K562 (cell line): ENCODE measurements around the gene OR1S1. TPM values are rescaled to one million over a fixed set of nuclear protein-coding genes. Genes with fewer than 3 reads are reported as not detected.
A peak's percentile ranks its signal among the peaks of the same experiment; 100 is the strongest.

Experiments
- ATAC-seq: fragments of 200-7000 bp; cut with Tn5 transposase; 3 replicates; pipeline ENCODE4 v1.9.1; 2020; ENCODE audit warnings: moderate library complexity
- BruUV-seq: library from RNA; stranded (reverse); fragments of 400-500 nt; replicated peaks from 2 replicates; lab custom pipeline; 2021; lab: Mats Ljungman, UMichigan
- CTCF ChIA-PET: fragments of 300-600 bp; formaldehyde crosslinking; extraction: SDS; loops from one replicate; lab custom pipeline; 2021; ENCODE audit warnings: low intra/inter-chr PET ratio; lab: Yijun Ruan, JAX
- POLR2A ChIA-PET: fragments of 300-600, 350-650 bp; sonication (Branson Sonifier 250); formaldehyde crosslinking; extraction: SDS; loops from one replicate; lab custom pipeline; 2021; ENCODE audit warnings: antibody characterized with exemption, inconsistent platforms; lab: Yijun Ruan, JAX
- DNase-seq, 4 experiments: peaks; one replicate each; pipeline versions ENCODE4 v3.0.0 to v3.0.0-alpha.2; 2011 to 2018; ENCODE audit warnings: low spot score in 3 of 4, mixed read lengths in 3 of 4; ENCODE audit errors: extremely low read depth in 1 of 4
- FAIRE-seq: peaks from 2 replicates; lab custom pipeline; 2011; peaks lifted over from hg19 to GRCh38; lab: Jason Lieb, UNC
- H2AFZ ChIP-seq: 2 replicates; pipeline ENCODE4 v1.6.0; 2011; ENCODE audit warnings: low read depth, low read length, control low read depth, inconsistent platforms
- H3K27ac ChIP-seq: fragments of 200-600 bp; 3 replicates; pipeline ENCODE4 v1.8.0; 2011; ENCODE audit warnings: low read depth, mild to moderate bottlenecking, control low read depth, inconsistent platforms, low read length, moderate library complexity, mixed read lengths; ENCODE audit errors: extremely low read depth
- H3K27me3 ChIP-seq, 2 experiments: fragments of 300-600 bp in 1 of 2; 2 replicates in 1 of 2; 3 replicates in 1 of 2; pipeline versions ENCODE4 v1.6.0 to v1.8.0; 2011; ENCODE audit warnings: inconsistent platforms in 2 of 2, low read length in 2 of 2, mild to moderate bottlenecking in 1 of 2, mixed read lengths in 1 of 2, moderate library complexity in 1 of 2; ENCODE audit not compliant: control insufficient read depth in 2 of 2, insufficient read depth in 2 of 2
- H3K36me3 ChIP-seq: fragments of 300-600 bp; 3 replicates; pipeline ENCODE4 v1.8.0; 2011; ENCODE audit warnings: mild to moderate bottlenecking, low read length, inconsistent platforms; ENCODE audit not compliant: control insufficient read depth, insufficient read depth
- H3K4me1 ChIP-seq, 2 experiments: fragments of 200-600 bp in 1 of 2; replicated peaks in 1 of 2; 2 replicates in 1 of 2; 3 replicates in 1 of 2; pipeline versions ENCODE4 v1.5.1 to v1.8.0; 2011; ENCODE audit warnings: inconsistent platforms in 2 of 2, low read length in 2 of 2, mild to moderate bottlenecking in 1 of 2, mixed read lengths in 1 of 2, moderate library complexity in 1 of 2; ENCODE audit not compliant: control insufficient read depth in 2 of 2, insufficient read depth in 2 of 2
- H3K4me2 ChIP-seq: 2 replicates; pipeline ENCODE4 v1.6.1; 2011; ENCODE audit warnings: low read length, control low read depth, inconsistent platforms, mixed read lengths; ENCODE audit not compliant: insufficient read depth
- H3K4me3 ChIP-seq: fragments of 200-600 bp; sonication (generic), shearing (Covaris generic); 2 replicates; pipeline ENCODE4 v1.5.1; 2016; ENCODE audit warnings: control low read depth, inconsistent platforms
- H3K79me2 ChIP-seq: fragments of 200-600 bp; 3 replicates; pipeline ENCODE4 v1.8.0; 2011; ENCODE audit warnings: low read length, inconsistent platforms; ENCODE audit not compliant: control insufficient read depth, insufficient read depth
- H3K9ac ChIP-seq, 2 experiments: 2 replicates each; pipeline versions ENCODE4 v1.6.0 to v1.6.1; 2011; ENCODE audit warnings: low read depth in 2 of 2, low read length in 2 of 2, control low read depth in 1 of 2, inconsistent platforms in 1 of 2, mild to moderate bottlenecking in 1 of 2, mixed read lengths in 1 of 2; ENCODE audit not compliant: insufficient read depth in 1 of 2
- H3K9me1 ChIP-seq: one replicate; pipeline ENCODE4 v1.6.0; 2011; ENCODE audit warnings: inconsistent platforms, mild to moderate bottlenecking, low read length, moderate library complexity; ENCODE audit not compliant: control insufficient read depth, insufficient read depth
- H3K9me3 ChIP-seq: replicated peaks from 2 replicates; pipeline ENCODE4 v1.5.1; 2011; ENCODE audit warnings: low read depth, low read length, inconsistent platforms; ENCODE audit not compliant: control insufficient read depth, insufficient read depth
- H4K20me1 ChIP-seq: replicated peaks from 2 replicates; pipeline ENCODE4 v1.6.1; 2011; ENCODE audit warnings: low read length, inconsistent platforms, mixed read lengths; ENCODE audit not compliant: control insufficient read depth, insufficient read depth
- C11orf30 ChIP-seq: fragments of 450-650 bp; IDR thresholded peaks from 2 replicates; pipeline ENCODE4 v1.6.1; 2016; ENCODE audit warnings: low read depth, mild to moderate bottlenecking
- HDAC2 ChIP-seq: fragments of 450-650 bp; IDR thresholded peaks from 2 replicates; pipeline ENCODE4 v1.6.1; 2016; ENCODE audit warnings: mild to moderate bottlenecking
- HMGN3 ChIP-seq: IDR thresholded peaks from 2 replicates; pipeline ENCODE4 v1.6.1; 2011; ENCODE audit warnings: borderline replicate concordance, low read depth, mild to moderate bottlenecking, mixed read lengths, low read length; ENCODE audit not compliant: insufficient read length; ENCODE audit errors: extremely low read depth
- IFI16 ChIP-seq: fragments of 250-450 bp; sonication (Bioruptor Pico); IDR thresholded peaks from 2 replicates; pipeline ENCODE4 v2.1.2; 2022; ENCODE audit warnings: mild to moderate bottlenecking, inconsistent platforms
- POLR2B ChIP-seq: fragments of 450-650 bp; IDR thresholded peaks from 2 replicates; pipeline ENCODE4 v1.6.1; 2018; ENCODE audit warnings: low read depth; ENCODE audit not compliant: partially characterized antibody
- SP2 ChIP-seq: IDR thresholded peaks from 2 replicates; pipeline ENCODE4 v1.6.1; 2011; ENCODE audit warnings: mild to moderate bottlenecking, low read depth, low read length, moderate library complexity; ENCODE audit not compliant: poor library complexity, severe bottlenecking; ENCODE audit errors: extremely low read depth
- STAT5A ChIP-seq: IDR thresholded peaks from 2 replicates; pipeline ENCODE4 v1.6.1; 2012; ENCODE audit warnings: low read length, inconsistent platforms, borderline replicate concordance
- TAF15 ChIP-seq: fragments of 200-400 bp; formaldehyde crosslinking; IDR thresholded peaks from 2 replicates; pipeline ENCODE4 v1.6.1; 2017; ENCODE audit warnings: mild to moderate bottlenecking, low read depth, low read length, moderate library complexity
- ZNF197 ChIP-seq: fragments of 200-800 bp; sonication (Bioruptor generic); IDR thresholded peaks from 2 replicates; pipeline ENCODE4 v1.6.1; 2016; ENCODE audit warnings: low read depth, missing genetic modification characterization, missing compliant biosample characterization
- ZNF316 ChIP-seq: fragments of 450-650 bp; IDR thresholded peaks from 2 replicates; pipeline ENCODE4 v1.6.1; 2016
- in situ Hi-C: fragments of 300-500 bp; cut with MboI; formaldehyde crosslinking; loops from 4 replicates; pipeline ENCODE4 v1.15.0; 2018; ENCODE audit warnings: inconsistent platforms, mixed read lengths
- intact Hi-C: fragments of 100-400 bp; cut with micrococcal nuclease; formaldehyde crosslinking; loops from 2 replicates; pipeline ENCODE4 v1.14.2; 2022
- polyA plus RNA-seq, 8 experiments: library from polyadenylated mRNA; depleted of rRNA in 4 of 8; stranded (reverse) in 5 of 8; unstranded in 3 of 8; fragments of >200 nt; fragmentation: Nextera tagmentation in 2 of 8; fragmentation: Illumina TruSeq in 1 of 8; extraction: Ambion mirVana in 2 of 8; extraction: Trizol in 1 of 8; gene quantifications; 2 replicates each; pipeline versions ENCODE4 v1.2.1 to v1.2.3, GENCODE V29; 2011 to 2014; ENCODE audit warnings: inconsistent platforms in 1 of 8, missing spikeins in 1 of 8
- total RNA-seq, 7 experiments: library from RNA; depleted of rRNA in 6 of 7; stranded (reverse); fragments of >200 nt in 6 of 7; fragmentation: Illumina TruSeq in 2 of 7; extraction: Trizol in 2 of 7; gene quantifications; 2 replicates each; pipeline versions ENCODE4 v1.2.1 to v1.2.3, GENCODE V29; 2011 to 2021; ENCODE audit warnings: low replicate concordance in 1 of 7
- TF ChIP-seq, protein P1 (sequence below): fragments of 450-650 bp; IDR thresholded peaks from one replicate; pipeline ENCODE4 v1.6.1; 2018; ENCODE audit warnings: mild to moderate bottlenecking, moderate library complexity; ENCODE audit not compliant: partially characterized antibody
- TF ChIP-seq, protein P2 (sequence below): IDR thresholded peaks from 2 replicates; pipeline ENCODE4 v1.6.1; 2012; ENCODE audit warnings: low read depth, low read length, improper control_type of control experiment, borderline replicate concordance

OR1S1 gene
- total and polyA plus RNA-seq, 9 of the 15 experiments (the other 6 are each of a cell fraction or from before 2014, with no cell fraction given) = not detected

DNA sequence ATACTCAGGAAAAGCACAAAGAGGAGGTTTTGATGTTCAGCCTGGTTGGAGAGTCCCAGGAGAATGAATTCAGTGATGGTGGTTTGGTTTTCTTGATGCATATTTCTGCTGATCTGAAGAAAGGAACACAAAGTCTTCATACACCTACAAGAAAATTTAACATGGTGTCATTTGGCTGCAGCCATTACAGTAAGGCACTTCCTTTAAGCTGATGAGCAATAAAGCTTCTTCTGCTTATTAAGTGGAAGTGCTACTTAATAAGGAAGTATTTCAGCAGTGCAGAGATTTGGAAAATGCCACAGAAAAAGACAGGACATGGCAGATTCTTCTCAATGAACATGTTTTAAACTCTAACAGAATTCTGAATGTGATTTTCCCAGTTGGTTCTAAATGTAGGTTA lies 8.5 kb upstream of the OR1S1 start, which contains the start of gene OR1S2 (continued):
- TF ChIP-seq, protein P1, sequence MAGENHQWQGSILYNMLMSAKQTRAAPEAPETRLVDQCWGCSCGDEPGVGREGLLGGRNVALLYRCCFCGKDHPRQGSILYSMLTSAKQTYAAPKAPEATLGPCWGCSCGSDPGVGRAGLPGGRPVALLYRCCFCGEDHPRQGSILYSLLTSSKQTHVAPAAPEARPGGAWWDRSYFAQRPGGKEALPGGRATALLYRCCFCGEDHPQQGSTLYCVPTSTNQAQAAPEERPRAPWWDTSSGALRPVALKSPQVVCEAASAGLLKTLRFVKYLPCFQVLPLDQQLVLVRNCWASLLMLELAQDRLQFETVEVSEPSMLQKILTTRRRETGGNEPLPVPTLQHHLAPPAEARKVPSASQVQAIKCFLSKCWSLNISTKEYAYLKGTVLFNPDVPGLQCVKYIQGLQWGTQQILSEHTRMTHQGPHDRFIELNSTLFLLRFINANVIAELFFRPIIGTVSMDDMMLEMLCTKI = no peak
- TF ChIP-seq SP2 = no peak
- no peak for TF ChIP-seq HMGN3
- TF ChIP-seq ZNF197 (CRISPR knock-in tag) = no peak

DNA sequence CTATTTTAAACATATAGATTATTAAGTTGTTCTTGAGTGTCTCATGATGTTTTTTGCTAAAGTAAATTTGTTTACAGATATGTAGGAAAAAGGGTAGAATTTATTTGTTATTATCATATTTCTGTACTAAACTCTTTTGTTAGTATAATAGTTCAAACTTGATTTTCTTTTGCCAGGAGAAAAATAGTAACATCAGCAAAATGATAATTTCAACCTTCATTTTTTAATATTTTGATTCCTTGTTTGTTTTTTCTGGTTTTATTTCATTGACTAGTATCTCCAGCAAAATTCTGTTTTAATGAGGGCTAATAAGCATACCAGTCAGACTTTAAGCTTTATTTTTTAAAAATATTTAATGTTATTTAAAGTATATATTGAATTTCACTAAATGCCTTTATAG lies 4.0 kb downstream of the OR1S1 start:
- Histone ChIP-seq H3K79me2 (no peaks in the 10 kb centered on the region), H3K27me3 (no peaks in the 10 kb centered on the region), H3K27ac (no peak overlapping the region), H3K4me3 (no peak overlapping the region), H4K20me1 (no peaks in the 10 kb centered on the region), H3K9me3 (no peaks in the 10 kb centered on the region), H3K9me1 (no peaks in the 10 kb centered on the region), H3K4me1 (no peaks in the 10 kb centered on the region), H2AFZ (no peak overlapping the region), H3K36me3 (no peaks in the 10 kb centered on the region), H3K9ac (no peak overlapping the region), H3K4me2 (no peak overlapping the region)
- no TSS peak for BruUV-seq
- in situ Hi-C loops = no loop called here
- FAIRE-seq (no peak), ATAC-seq (no peak), DNase-seq (no peak)
- CTCF ChIA-PET = no interaction called here
- TF ChIP-seq, protein P2, sequence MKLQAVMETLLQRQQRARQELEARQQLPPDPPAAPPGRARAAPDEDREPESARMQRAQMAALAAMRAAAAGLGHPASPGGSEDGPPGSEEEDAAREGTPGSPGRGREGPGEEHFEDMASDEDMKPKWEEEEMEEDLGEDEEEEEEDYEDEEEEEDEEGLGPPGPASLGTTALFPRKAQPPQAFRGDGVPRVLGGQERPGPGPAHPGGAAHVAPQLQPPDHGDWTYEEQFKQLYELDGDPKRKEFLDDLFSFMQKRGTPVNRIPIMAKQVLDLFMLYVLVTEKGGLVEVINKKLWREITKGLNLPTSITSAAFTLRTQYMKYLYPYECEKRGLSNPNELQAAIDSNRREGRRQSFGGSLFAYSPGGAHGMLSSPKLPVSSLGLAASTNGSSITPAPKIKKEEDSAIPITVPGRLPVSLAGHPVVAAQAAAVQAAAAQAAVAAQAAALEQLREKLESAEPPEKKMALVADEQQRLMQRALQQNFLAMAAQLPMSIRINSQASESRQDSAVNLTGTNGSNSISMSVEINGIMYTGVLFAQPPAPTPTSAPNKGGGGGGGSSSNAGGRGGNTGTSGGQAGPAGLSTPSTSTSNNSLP = no peak
- TF ChIP-seq TAF15 (no peak), IFI16 (CRISPR knock-in tag) (no peak), ZNF316 (peak; percentile 70), STAT5A (no peak), C11orf30 (peak; percentile 30; the same call in 1 of the 2 replicates), POLR2B (no peak), HDAC2 (no peak)
- POLR2A ChIA-PET = no interaction called here
- intact Hi-C loops = no loop called here
